Pons (tissue), 1 donor: ENCODE measurements around the gene RHOC.

Source experiments
- DNase-seq: peaks from one replicate; pipeline ENCODE4 v3.0.0-alpha.2; 2016; ENCODE audit warnings: low spot score

Gene RHOC

GRCh38 chr1:112717263-112717873, 10.4 kb upstream of the RHOC start:
- no peak for DNase-seq

- peak; percentile 96 for DNase-seq
Measured at GRCh38 chr1:112716133-112716720, 9.3 kb upstream of the RHOC start.

GRCh38 chr1:112715264-112716053, 8.5 kb upstream of the RHOC start, which contains the start of gene PPM1J:
PPM1J (minus strand) TSS chr1:112715332; CDS start chr1:112715301, 31 bp downstream.
- DNase-seq: peak; percentile 82

DNA sequence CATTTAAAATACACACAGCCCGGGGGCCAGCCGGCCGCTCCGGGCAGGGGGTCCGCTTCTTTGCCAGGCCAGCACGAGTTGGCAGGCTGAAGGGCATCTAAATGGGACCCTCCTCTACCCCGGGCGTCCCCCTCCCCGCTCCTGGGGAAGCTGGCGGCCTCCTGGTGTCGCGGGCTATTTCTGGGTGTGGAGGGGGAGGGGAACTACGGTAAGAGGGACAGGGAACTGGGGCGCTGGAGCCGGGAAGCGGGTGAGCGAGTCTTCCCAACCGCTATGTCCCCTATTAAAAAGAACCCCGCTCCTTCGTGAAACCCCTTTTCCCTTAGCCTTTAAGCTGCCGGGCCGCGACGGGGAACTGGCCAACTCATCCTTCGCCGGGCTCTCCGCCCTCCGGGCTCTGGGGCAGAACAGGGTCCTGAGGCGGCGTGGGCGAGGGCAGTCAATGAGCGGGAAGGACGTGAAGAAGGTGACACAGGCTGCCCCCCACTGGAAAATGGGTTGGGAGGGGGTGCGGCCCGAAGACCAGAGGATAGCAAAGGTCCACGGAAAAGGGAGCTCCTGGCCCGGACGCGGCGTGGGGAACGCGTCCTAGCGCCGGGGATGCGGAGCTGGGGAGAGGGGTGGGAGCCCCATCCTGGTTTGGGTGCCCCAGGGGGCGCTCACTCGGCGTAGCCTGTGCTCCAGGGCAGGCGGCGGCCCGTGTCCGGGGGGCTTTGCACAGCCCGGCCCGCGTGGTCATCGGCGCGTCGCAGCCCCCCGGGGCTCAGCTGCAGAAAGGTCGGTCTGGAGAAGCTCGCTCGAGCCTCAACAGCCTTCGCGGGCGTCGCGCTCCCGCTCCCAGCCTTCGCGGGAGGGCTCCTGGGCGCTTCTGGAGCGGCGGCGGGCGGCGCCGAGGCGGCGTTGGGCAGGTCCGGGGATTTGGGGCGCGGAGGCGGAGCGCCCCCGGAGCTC, 7.7 kb upstream of the RHOC start:
- DNase-seq: no peak

GRCh38 chr1:112713466-112714312, 6.8 kb upstream of the RHOC start:
- peak; percentile 69 for DNase-seq

GRCh38 chr1:112712701-112713128, 5.8 kb upstream of the RHOC start:
- no peak for DNase-seq

- no peak for DNase-seq
Measured at GRCh38 chr1:112712191-112712590, 5.3 kb upstream of the RHOC start.

DNA sequence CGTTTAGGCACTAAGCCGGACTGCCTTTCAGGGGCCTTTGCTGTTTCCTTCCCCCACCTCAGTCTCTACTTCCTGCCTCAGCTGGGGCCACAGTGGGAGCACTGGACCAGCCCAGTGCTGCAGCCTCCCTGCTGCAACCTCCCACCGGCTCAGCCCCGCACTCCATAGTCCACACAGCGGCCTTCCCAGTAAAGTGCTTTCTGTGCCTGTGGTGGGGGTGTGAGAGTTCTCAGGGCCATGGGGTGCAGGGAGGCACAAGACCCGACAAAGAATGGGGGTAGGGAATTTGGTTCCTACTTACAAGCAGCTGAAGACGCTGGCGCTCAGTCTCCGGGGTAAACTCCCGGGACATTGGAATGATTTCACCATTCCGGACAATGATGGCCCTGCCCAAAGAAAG, 4.7 kb upstream of the RHOC start:
- no peak for DNase-seq

GRCh38 chr1:112711041-112711440, 4.1 kb upstream of the RHOC start:
- DNase-seq: no peak

GRCh38 chr1:112710586-112710985, 3.7 kb upstream of the RHOC start:
- DNase-seq: no peak

GRCh38 chr1:112710159-112710558, 3.2 kb upstream of the RHOC start:
- DNase-seq: no peak

DNA sequence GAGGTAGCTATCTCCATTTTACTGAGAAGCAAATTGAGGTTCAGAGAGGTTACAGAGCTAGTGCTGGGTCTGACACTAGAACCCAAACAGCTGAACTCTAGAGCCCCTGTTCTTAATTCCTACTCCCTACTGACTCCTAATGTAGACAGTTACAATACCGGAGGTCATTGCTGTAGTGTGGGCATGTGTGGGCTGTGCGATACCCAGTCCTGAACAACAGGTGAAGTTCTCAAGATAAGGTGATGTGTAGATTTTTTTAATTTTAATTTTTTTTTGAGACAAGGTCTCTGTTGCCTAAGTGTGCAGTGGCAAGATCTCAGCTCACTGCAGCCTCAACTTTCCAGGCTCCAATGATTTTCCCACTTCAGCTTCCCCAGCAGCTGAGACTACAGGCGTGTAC, 1.6 kb upstream of the RHOC start:
- no peak for DNase-seq

DNA sequence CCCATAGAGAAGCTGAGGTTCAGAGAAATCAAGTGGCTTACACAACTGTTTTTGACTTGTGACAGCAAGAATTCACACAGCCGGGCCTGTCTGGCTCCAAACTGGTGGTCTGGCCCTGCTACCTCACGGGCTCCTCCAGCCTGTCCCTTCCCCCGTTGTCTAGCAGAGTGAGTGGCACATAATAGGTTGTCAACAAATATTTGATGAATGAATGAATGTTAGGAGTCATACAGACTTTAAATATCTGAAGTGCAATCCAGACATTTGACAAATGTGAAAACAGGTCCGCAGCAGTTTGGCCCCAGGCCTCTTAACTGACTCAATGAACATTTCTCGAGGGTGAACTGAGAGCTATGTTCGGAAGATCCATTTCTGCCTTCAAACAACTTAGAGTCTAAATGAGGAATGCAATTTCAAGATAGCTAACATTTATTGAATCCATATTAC, 1.1 kb upstream of the RHOC start:
- DNase-seq: no peak

- peak; percentile 75 for DNase-seq
Measured at GRCh38 chr1:112707221-112708001, 484 bp upstream of the RHOC start.

DNA sequence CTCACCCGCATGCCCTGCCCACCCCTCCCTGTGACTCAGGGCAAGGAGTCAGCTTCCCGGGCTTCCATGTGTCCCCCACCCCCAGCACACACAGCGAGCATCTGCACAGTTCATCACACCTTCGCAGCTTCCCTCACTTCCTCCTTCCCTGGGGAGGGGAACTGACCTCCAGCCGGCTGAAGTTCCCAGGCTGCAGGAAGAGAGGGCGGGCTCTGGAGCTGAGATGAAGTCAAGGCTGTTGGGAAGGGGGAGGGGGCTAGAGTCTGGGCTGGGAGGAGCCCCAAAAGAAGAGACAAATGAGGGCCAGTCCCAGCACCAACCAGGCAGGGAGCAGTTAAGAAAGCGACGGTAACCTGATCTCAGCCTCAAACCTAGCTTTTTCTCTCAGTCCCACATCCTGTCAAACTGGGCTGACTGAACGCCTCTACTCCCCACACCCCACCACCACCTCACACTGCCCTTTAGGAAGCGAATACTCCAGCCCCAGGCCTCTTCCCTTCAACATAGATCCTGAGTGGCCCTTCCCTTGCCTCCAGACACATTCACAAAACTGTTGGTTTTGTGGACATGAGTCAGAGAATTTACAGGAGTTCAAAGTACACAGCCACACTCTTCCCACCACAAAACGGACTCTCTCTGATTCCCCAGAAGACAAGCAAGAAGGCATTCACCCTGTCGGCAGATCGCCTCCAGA, 1.8 kb downstream of the RHOC start:
- DNase-seq: no peak

GRCh38 chr1:112704391-112704933, 2.5 kb downstream of the RHOC start:
- peak; percentile 95 for DNase-seq

DNA sequence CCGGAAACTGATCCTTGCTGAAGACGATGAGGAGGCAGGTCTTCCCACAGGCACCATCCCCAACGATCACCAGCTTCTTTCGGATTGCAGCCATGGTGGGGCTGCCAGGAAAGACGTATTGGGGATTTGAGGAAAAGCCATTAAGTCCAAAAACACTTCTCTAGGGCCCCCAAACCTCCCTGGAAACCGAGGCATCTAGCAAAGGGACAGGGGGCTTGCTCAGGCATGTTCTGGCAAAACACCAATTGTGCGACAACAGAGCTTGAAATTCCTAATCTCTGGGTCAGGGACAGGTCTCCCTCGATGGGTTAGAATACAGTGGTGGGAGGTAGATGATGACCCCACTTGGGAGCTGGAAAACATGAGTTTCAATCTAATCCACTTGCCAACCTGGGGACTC, 3.2 kb downstream of the RHOC start:
- no peak for DNase-seq

GRCh38 chr1:112702420-112703261, 4.3 kb downstream of the RHOC start:
- DNase-seq: no peak

GRCh38 chr1:112702067-112702395, 4.9 kb downstream of the RHOC start:
- DNase-seq: no peak
